Ishikawa (cell line): Measurements from ENCODE around the gene NAGK.

Source experiments
- CEBPB ChIP-seq: IDR thresholded peaks from 2 replicates; pipeline ENCODE4 v1.6.1; 2012
- CREB1 ChIP-seq: IDR thresholded peaks from 2 replicates; pipeline ENCODE4 v1.6.1; 2012; ENCODE audit warnings: low read depth
- EGR1 ChIP-seq: IDR thresholded peaks from 2 replicates; pipeline ENCODE4 v1.6.1; 2012
- EP300 ChIP-seq: IDR thresholded peaks from 2 replicates; pipeline ENCODE4 v1.6.1; 2012; ENCODE audit warnings: borderline replicate concordance
- FOXM1 ChIP-seq: IDR thresholded peaks from 2 replicates; pipeline ENCODE4 v1.6.1; 2012; ENCODE audit warnings: low read depth, borderline replicate concordance
- MAX ChIP-seq: IDR thresholded peaks from 2 replicates; pipeline ENCODE4 v1.6.1; 2012
- NFIC ChIP-seq: IDR thresholded peaks from 2 replicates; pipeline ENCODE4 v1.6.1; 2012
- RAD21 ChIP-seq: IDR thresholded peaks from 2 replicates; pipeline ENCODE4 v1.6.1; 2012; ENCODE audit warnings: low read depth
- TAF1 ChIP-seq: IDR thresholded peaks from 2 replicates; pipeline ENCODE4 v1.6.1; 2012; ENCODE audit warnings: low read depth, mild to moderate bottlenecking
- TCF12 ChIP-seq: IDR thresholded peaks from 2 replicates; pipeline ENCODE4 v1.6.1; 2012; ENCODE audit warnings: low read depth
- TEAD4 ChIP-seq: IDR thresholded peaks from 2 replicates; pipeline ENCODE4 v1.6.1; 2012
- USF1 ChIP-seq: IDR thresholded peaks from 2 replicates; pipeline ENCODE4 v1.6.1; 2012
- YY1 ChIP-seq: IDR thresholded peaks from 2 replicates; pipeline ENCODE4 v1.6.1; 2012; ENCODE audit warnings: low read depth
- ZBTB7A ChIP-seq: IDR thresholded peaks from 2 replicates; pipeline ENCODE4 v1.6.1; 2012; ENCODE audit warnings: low read depth
- TF ChIP-seq, protein P1 (sequence below): IDR thresholded peaks from 2 replicates; pipeline ENCODE4 v1.6.1; 2012; ENCODE audit warnings: low read depth, mild to moderate bottlenecking

Gene NAGK

DNA sequence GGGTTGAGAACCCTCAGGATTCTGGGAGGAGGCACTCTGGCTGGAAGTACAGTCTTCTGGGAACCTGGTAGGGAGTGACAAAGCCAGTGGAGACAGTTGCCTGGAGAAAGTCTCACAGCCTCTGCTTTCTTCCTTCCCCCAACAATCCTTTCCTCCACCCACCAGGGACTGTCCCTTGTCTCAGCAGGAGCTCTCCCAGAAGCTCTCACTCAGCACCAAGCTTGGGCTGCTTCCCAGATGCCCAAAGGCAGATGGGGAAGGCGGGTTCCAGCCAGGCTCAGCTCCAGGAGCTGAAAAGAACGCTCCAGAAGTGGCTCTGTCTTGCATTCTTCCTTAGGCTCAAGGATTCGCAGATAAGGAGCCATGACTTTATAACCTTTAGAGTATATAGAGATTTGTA lies 7.6 kb upstream of the NAGK start:
- no peak for TF ChIP-seq CEBPB
- no peak for TF ChIP-seq EGR1
- no peak for TF ChIP-seq TCF12
- TF ChIP-seq EP300 = no peak
- no peak for TF ChIP-seq MAX
- no peak for TF ChIP-seq NFIC
- TF ChIP-seq FOXM1 = no peak

GRCh38 chr2:71063216-71063615 lies 5.2 kb upstream of the NAGK start:
- TF ChIP-seq CREB1 (no peak), TAF1 (no peak), FOXM1 (no peak), TEAD4 (no peak), EGR1 (no peak), MAX (no peak)
- TF ChIP-seq, protein P1, sequence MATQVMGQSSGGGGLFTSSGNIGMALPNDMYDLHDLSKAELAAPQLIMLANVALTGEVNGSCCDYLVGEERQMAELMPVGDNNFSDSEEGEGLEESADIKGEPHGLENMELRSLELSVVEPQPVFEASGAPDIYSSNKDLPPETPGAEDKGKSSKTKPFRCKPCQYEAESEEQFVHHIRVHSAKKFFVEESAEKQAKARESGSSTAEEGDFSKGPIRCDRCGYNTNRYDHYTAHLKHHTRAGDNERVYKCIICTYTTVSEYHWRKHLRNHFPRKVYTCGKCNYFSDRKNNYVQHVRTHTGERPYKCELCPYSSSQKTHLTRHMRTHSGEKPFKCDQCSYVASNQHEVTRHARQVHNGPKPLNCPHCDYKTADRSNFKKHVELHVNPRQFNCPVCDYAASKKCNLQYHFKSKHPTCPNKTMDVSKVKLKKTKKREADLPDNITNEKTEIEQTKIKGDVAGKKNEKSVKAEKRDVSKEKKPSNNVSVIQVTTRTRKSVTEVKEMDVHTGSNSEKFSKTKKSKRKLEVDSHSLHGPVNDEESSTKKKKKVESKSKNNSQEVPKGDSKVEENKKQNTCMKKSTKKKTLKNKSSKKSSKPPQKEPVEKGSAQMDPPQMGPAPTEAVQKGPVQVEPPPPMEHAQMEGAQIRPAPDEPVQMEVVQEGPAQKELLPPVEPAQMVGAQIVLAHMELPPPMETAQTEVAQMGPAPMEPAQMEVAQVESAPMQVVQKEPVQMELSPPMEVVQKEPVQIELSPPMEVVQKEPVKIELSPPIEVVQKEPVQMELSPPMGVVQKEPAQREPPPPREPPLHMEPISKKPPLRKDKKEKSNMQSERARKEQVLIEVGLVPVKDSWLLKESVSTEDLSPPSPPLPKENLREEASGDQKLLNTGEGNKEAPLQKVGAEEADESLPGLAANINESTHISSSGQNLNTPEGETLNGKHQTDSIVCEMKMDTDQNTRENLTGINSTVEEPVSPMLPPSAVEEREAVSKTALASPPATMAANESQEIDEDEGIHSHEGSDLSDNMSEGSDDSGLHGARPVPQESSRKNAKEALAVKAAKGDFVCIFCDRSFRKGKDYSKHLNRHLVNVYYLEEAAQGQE = no peak

DNA sequence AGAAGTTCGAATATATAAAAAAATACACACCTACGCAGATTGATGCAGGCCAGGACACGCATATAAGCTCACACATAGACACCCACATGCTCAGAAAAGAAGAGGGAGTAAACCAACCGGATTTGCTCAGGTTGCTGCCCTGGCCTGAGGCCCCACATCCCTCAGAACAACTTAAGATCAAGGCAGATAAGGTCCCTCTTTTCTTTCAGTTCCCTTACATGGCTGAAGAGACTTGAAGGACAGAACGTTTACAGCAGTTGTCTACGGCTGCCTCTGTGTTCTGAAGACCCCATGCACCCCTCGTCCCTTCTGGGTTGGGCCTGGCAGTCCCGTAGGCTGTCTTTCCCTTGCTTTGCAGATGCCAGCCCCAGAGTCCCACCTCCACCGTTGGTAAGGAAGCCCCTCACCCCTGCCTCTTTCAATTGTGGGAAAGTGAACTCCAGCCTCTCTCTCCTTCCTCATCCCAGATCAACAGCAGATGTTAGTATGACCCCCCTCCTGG lies 4.3 kb upstream of the NAGK start:
- TF ChIP-seq YY1 = no peak
- no peak for TF ChIP-seq TCF12
- no peak for TF ChIP-seq EP300
- no peak for TF ChIP-seq FOXM1
- TF ChIP-seq TAF1 = no peak
- TF ChIP-seq, protein P1 = no peak
- TF ChIP-seq CREB1 = no peak
- TF ChIP-seq NFIC = no peak
- no peak for TF ChIP-seq EGR1
- TF ChIP-seq CEBPB = no peak
- TF ChIP-seq ZBTB7A = no peak
- no peak for TF ChIP-seq USF1
- no peak for TF ChIP-seq TEAD4
- TF ChIP-seq RAD21 = no peak
- no peak for TF ChIP-seq MAX

GRCh38 chr2:71064754-71065621 lies 3.5 kb upstream of the NAGK start:
- TF ChIP-seq CEBPB = no peak
- TF ChIP-seq TAF1 = no peak
- no peak for TF ChIP-seq ZBTB7A
- no peak for TF ChIP-seq FOXM1
- TF ChIP-seq EP300 = no peak
- TF ChIP-seq NFIC = no peak
- TF ChIP-seq TEAD4 = no peak
- TF ChIP-seq, protein P1 = no peak
- TF ChIP-seq USF1 = no peak
- TF ChIP-seq CREB1 = no peak
- TF ChIP-seq TCF12 = no peak
- no peak for TF ChIP-seq MAX
- TF ChIP-seq RAD21 = no peak
- TF ChIP-seq EGR1 = no peak
- no peak for TF ChIP-seq YY1
